Measurements from ENCODE around the gene UBE2G2.

DNA sequence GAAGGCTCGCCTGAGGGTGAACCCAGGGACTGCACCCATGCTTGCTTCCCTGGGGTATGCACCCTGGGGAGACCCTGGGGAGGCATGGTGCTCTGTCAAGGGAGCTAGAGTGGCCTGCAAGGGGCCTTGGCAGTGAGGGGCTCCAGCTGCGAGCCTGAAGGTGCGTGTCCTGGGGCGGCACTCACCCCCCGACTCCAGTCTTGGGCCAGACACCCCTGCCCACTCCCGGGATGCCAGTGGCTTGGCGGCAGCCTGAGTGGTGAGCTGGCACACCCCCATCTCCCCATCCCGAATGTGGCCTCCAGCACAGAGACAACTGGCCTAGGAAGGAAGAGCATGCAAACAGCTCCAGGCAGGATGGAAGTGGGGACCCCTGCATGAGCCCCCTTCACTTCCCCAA is 13.6 kb upstream of the UBE2G2 start:
- TF ChIP-seq, protein P1, sequence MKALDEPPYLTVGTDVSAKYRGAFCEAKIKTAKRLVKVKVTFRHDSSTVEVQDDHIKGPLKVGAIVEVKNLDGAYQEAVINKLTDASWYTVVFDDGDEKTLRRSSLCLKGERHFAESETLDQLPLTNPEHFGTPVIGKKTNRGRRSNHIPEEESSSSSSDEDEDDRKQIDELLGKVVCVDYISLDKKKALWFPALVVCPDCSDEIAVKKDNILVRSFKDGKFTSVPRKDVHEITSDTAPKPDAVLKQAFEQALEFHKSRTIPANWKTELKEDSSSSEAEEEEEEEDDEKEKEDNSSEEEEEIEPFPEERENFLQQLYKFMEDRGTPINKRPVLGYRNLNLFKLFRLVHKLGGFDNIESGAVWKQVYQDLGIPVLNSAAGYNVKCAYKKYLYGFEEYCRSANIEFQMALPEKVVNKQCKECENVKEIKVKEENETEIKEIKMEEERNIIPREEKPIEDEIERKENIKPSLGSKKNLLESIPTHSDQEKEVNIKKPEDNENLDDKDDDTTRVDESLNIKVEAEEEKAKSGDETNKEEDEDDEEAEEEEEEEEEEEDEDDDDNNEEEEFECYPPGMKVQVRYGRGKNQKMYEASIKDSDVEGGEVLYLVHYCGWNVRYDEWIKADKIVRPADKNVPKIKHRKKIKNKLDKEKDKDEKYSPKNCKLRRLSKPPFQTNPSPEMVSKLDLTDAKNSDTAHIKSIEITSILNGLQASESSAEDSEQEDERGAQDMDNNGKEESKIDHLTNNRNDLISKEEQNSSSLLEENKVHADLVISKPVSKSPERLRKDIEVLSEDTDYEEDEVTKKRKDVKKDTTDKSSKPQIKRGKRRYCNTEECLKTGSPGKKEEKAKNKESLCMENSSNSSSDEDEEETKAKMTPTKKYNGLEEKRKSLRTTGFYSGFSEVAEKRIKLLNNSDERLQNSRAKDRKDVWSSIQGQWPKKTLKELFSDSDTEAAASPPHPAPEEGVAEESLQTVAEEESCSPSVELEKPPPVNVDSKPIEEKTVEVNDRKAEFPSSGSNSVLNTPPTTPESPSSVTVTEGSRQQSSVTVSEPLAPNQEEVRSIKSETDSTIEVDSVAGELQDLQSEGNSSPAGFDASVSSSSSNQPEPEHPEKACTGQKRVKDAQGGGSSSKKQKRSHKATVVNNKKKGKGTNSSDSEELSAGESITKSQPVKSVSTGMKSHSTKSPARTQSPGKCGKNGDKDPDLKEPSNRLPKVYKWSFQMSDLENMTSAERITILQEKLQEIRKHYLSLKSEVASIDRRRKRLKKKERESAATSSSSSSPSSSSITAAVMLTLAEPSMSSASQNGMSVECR (CRISPR knock-in tag; IDR thresholded peaks at IDR 0.05; ENCODE audit: borderline replicate concordance) = no peak
- TF ChIP-seq, protein P2, sequence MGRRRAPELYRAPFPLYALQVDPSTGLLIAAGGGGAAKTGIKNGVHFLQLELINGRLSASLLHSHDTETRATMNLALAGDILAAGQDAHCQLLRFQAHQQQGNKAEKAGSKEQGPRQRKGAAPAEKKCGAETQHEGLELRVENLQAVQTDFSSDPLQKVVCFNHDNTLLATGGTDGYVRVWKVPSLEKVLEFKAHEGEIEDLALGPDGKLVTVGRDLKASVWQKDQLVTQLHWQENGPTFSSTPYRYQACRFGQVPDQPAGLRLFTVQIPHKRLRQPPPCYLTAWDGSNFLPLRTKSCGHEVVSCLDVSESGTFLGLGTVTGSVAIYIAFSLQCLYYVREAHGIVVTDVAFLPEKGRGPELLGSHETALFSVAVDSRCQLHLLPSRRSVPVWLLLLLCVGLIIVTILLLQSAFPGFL (CRISPR knock-in tag; IDR thresholded peaks at IDR 0.05; ENCODE audit: borderline replicate concordance) = no peak
- TF ChIP-seq NR3C1 (CRISPR knock-in tag; conservative IDR thresholded peaks at IDR 0.05; ENCODE audit: low read depth) (no peak), ZNF121 (CRISPR knock-in tag; IDR thresholded peaks at IDR 0.05) (no peak), NFYB (CRISPR knock-in tag; conservative IDR thresholded peaks at IDR 0.05; ENCODE audit: low read depth) (no peak), NR1H2 (CRISPR knock-in tag; IDR thresholded peaks at IDR 0.05) (no peak), ZNF423 (CRISPR knock-in tag; IDR thresholded peaks at IDR 0.05) (no peak)
- TF ChIP-seq, protein P3, sequence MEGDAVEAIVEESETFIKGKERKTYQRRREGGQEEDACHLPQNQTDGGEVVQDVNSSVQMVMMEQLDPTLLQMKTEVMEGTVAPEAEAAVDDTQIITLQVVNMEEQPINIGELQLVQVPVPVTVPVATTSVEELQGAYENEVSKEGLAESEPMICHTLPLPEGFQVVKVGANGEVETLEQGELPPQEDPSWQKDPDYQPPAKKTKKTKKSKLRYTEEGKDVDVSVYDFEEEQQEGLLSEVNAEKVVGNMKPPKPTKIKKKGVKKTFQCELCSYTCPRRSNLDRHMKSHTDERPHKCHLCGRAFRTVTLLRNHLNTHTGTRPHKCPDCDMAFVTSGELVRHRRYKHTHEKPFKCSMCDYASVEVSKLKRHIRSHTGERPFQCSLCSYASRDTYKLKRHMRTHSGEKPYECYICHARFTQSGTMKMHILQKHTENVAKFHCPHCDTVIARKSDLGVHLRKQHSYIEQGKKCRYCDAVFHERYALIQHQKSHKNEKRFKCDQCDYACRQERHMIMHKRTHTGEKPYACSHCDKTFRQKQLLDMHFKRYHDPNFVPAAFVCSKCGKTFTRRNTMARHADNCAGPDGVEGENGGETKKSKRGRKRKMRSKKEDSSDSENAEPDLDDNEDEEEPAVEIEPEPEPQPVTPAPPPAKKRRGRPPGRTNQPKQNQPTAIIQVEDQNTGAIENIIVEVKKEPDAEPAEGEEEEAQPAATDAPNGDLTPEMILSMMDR (IDR thresholded peaks at IDR 0.05) = no peak
